ENCODE measurements around the gene ZNF253.
"Not testable (repeated sequence)": the region's sequence is repeated elsewhere in the genome, so short reads cannot be mapped to it uniquely, and the experiment has no call there.

Gene ZNF253

DNA sequence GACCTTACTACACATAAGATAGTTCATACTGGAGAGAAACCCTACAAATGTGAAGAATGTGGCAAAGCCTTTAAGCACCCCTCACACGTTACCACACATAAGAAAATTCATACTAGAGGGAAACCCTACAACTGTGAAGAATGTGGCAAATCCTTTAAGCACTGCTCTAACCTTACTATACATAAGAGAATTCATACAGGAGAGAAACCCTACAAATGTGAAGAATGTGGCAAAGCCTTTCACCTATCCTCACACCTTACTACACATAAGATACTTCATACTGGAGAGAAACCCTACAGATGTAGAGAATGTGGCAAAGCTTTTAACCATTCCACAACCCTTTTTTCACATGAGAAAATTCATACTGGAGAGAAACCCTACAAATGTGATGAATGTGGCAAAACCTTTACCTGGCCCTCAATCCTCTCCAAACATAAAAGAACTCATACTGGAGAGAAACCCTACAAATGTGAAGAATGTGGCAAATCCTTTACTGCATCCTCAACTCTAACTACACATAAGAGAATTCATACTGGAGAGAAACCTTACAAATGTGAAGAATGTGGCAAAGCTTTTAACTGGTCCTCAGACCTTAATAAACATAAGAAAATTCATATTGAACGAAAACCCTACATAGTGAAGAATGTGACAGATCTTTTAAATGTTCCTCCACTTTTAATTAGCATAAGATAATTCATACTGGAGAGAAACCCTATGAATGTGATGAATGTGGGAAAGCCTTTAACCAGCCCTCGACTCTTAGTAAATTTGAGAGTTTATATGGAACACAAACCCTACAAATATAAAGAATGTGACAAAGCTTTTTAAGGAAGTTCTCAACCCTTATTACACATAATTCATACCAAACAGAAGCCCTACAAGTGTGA is 26.6 kb downstream of the ZNF253 start:
- DNase-seq (ENCODE audit: low read depth in 4 of 4, low spot score in 1 of 4): not testable (repeated sequence)

DNA sequence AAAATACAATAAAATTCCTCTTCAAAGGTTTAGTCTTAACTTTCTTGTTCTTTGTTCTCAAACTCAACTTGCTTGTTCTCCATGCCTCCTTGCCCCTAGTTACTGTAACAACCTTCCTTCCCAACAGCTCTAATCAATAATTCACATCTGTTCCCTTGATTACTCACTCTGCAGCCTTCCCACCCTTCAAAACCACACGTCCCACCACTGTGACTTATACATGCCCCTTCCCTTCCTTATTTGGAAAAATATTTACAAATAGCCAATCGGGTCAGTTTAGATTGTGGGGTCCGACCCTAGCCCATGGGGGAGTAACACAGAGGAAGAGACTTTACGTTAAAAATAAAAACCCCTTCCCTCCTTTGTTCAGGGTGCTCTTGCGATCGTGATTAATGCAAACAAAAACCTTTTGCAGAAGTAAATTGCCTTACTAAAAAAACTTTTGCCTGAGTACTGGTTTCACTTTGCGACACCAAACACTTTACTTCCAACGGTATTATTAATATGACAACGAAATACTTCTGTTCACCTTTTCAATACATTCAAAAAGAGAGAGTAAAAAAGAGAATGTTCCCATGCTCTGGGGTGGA is 34.6 kb downstream of the ZNF253 start:
- no peak for DNase-seq (ENCODE audit: low read depth in 4 of 4, low spot score in 1 of 4)

DNA sequence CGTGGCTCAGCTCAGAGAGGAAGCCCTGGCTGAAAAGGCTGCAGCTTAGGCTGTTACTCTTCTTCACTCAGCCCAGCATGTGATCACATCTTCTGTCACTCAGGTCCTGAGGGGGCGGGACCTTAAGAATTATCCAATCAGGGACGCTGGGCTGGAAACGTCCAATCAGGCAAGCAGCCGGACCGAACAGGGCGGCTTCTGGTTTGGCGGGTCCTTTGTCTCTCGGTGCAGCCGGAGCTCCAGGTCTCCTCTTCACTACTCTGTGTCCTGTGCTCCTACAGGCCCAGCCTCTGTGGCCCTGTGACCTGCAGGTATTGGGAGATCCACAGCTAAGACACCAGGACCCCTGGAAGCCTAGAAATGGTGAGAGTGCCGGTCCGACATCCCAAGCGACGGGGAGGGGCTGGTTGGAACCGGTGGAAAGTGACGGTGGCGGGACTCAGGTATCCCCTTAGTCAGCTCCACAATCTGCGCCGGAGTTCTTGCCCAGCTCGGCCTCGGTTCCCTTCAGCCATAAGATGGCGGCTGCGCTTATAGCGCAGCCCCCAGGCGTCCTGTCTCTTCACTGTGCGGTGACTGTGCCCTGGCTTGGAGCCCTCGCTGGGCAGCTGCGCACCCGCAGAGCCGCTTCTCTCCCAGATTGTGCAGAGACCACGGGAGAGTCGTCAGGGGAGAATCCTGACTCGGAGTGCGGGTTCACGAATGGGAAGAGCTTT is 35.2 kb downstream of the ZNF253 start, which contains the start of gene ZNF93:
ZNF93 (plus strand) TSS at position 218 of the 716 bp plus-strand sequence; CDS start at position 361, 143 bp downstream.
- DNase-seq (ENCODE audit: low read depth in 4 of 4, low spot score in 1 of 4): peak; percentile 73 to 86 (median 78)

- not testable (repeated sequence) for DNase-seq (ENCODE audit: low read depth in 4 of 4, low spot score in 1 of 4)
Measured at GRCh38 chr19:19907551-19907950, 41.9 kb downstream of the ZNF253 start.

DNA sequence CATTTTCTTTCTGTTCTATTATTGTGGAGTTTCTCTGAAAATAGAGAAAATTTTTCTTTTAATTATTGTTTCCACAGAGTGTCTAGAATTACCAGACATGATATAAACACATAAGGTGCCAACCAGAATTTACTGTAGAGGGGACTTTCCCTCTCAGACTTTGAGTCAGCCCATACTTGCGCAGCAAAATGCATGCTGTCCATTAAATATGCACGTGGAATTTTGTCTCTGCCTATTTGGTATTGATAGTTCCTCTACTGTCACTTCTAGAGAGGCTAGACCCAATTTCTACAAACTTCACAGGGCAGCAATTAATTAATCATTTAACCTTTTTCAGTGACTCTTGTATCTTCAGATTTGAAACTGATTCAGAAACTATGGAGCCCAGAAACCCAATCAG is 44.0 kb downstream of the ZNF253 start:
- DNase-seq (ENCODE audit: low read depth in 4 of 4, low spot score in 1 of 4): no peak

- no peak for DNase-seq (ENCODE audit: low read depth in 4 of 4, low spot score in 1 of 4)
Measured at GRCh38 chr19:19911150-19911549, 45.5 kb downstream of the ZNF253 start.

DNA sequence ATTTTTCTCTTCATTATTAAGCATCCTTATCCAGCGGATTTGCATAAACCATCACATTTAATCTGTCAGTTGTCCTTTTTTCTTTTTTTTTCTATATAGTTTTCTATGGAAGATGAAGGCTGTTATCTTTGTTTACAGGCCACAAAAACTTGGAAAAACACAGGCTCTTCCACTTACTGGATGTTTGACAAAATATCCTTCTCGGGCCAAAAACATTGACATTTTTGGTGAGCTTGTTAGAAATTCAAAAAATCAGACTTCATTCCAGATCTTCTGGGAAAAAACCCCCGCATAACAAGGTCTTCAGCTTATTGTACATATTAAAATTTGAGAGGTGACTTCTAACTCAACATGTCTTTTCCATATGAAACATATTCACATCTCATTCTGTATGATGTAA is 48.9 kb downstream of the ZNF253 start:
- DNase-seq (ENCODE audit: low read depth in 4 of 4, low spot score in 1 of 4): no peak

DNA sequence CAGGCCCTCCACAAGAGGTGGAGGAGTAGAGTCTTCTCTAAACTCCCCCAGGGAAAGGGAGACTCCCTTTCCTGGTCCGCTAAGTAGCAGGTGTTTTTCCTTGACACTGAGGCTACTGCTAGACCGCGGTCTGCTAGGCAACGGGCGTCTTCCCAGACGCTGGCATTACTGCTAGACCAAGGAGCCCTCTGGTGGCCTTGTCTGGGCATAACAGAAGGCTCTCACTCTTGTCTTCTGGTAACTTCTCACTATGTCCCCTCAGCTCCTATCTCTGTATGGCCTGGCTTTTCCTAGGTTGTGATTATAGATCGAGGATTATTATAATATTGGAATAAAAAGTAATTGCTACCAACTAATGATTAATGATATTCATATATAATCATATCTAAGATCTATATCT is 64.7 kb downstream of the ZNF253 start:
- DNase-seq (ENCODE audit: low read depth in 4 of 4, low spot score in 1 of 4): peak in 1 of 4 experiments; percentile 14

GRCh38 chr19:19933432-19934314 is 68.0 kb downstream of the ZNF253 start:
- DNase-seq (ENCODE audit: low read depth in 4 of 4, low spot score in 1 of 4): not testable (repeated sequence)

DNA sequence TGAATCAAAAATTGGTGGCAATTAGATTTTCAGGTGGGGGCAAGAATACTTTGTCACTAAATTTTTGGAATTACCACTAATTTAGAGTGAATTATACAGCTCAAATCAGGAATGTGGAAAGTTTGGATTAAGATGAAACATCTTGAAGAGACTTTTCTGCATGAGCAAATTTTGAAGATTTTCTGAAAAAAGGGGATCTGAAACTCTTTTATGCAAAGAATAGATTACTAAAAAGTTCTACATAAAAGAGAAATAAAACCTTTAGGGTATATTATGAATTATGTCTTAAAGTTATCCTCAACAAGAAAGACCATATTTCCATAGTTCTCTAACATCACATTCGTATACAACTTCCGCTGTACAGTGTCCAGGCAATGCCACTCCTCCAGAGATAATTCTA is 71.7 kb downstream of the ZNF253 start:
- no peak for DNase-seq (ENCODE audit: low read depth in 4 of 4, low spot score in 1 of 4)

DNA sequence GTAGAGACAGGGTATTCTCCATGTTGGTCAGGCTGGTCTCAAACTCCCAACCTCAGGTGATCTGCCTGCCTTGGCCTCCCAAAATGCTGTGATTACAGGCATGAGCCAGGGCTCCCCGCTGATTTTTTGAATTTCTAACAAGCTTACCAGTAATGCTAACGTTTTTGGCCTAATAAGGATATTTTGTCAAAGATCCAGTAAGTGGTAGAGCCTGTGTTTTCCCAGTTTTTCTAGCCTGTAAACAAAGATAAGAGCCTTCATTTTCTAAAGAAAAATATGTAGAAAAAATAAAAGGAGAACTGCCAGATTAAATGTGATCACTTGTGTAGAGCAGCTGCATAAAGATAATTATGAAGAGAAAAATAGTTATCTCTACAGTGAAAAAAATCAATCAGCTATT is 72.8 kb downstream of the ZNF253 start:
- DNase-seq (ENCODE audit: low read depth in 4 of 4, low spot score in 1 of 4): no peak

DNA sequence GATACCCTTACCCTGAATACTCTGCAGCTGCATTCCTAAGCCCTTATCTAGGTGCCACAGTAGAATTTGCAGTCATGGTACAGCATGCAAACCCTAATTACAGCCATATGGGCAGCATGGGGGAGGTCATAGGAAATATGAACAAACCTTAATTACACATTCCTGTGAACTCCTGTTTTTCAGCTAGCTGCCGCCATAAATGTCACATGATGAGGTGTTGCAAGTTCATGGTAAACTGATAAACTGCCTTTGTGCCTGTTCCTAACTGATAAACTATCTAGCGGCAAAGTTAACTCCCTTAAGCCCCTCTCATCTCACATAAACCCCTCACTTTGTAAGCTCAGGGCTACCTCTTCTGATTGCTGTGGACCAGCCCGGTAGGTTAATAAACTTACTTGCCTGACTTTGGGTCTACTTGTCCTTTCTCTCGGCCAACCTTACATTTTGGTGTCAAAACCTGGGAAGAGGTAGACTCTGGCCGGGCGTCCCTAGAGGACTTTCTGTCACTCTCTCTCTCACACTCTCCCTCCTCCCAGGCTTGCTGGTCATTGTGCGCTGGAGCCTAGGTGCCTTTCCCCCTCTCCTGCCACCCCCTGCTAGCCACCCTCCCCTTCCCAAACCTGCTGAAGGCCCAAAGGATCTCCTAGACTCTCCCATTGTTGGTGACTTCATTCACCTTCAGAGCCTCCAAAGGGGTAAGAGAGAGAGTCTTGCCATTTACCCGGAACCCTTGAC is 78.3 kb downstream of the ZNF253 start:
- DNase-seq (ENCODE audit: low read depth in 4 of 4, low spot score in 1 of 4): no peak
